Chondrocyte (in vitro differentiated cells): ENCODE measurements around the gene GLOD5. TPM values are rescaled to one million over a fixed set of nuclear protein-coding genes. Genes with fewer than 3 reads are reported as not detected.
"Not testable (repeated sequence)": the region's sequence is repeated elsewhere in the genome, so short reads cannot be mapped to it uniquely, and the experiment has no call there.

Experiments
- DNase-seq: peaks from one replicate; pipeline ENCODE4 v3.0.0; 2021; ENCODE audit warnings: mixed read lengths, low spot score
- H3K27ac Mint-ChIP-seq: one replicate; pipeline ENCODE4 v1.8.0; 2021; ENCODE audit warnings: mild to moderate bottlenecking, moderate library complexity, mixed read lengths; ENCODE audit not compliant: unreplicated experiment
- H3K27me3 Mint-ChIP-seq: 2 replicates; pipeline ENCODE4 v1.8.0; 2021; ENCODE audit warnings: low read depth, mixed read lengths
- H3K36me3 Mint-ChIP-seq: 2 replicates; pipeline ENCODE4 v1.8.0; 2021; ENCODE audit warnings: low read depth, mixed read lengths
- H3K4me1 Mint-ChIP-seq: 2 replicates; pipeline ENCODE4 v1.8.0; 2021; ENCODE audit warnings: low read depth, mild to moderate bottlenecking, mixed read lengths
- H3K4me3 Mint-ChIP-seq: one replicate; pipeline ENCODE4 v1.8.0; 2021; ENCODE audit warnings: mild to moderate bottlenecking, moderate library complexity, mixed read lengths; ENCODE audit not compliant: unreplicated experiment
- H3K9me3 Mint-ChIP-seq: 2 replicates; pipeline ENCODE4 v1.8.0; 2021; ENCODE audit warnings: low read depth, mixed read lengths
- total RNA-seq: library from RNA; stranded (reverse); gene quantifications from 3 replicates; pipeline ENCODE4 v1.2.1, GENCODE V29; 2021
- TF ChIP-seq, protein P1 (sequence below): fragments of 200-600 bp; sonication (generic); IDR thresholded peaks from 2 replicates; pipeline ENCODE4 v1.5.0; 2021; ENCODE audit warnings: antibody characterized with exemption, mild to moderate bottlenecking, moderate library complexity

GLOD5 gene
- total RNA-seq, 1 donor from 2014 or later = not detected

DNA sequence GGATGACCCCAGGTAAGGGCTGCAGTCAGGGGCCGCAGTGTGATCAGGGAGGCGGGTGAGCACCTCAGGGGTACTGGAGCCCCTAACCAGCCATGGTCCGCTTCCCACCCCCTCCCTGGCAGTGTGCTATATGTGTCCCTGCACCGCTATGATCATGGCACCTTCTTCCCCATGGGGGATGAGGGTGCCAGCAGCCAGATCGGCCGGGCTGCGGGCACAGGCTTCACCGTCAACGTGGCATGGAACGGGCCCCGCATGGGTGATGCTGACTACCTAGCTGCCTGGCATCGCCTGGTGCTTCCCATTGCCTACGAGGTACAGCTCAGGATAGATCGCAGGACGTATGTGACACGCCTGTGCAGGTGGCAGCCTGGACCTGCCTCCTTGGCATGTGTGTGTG, 56.6 kb downstream of the GLOD5 start:
- no peak overlapping the region for H3K4me3 Mint-ChIP-seq
- peaks cover 7% of the 10 kb centered on the region for H3K9me3 Mint-ChIP-seq
- H3K27me3 Mint-ChIP-seq = no peaks in the 10 kb centered on the region
- TF ChIP-seq, protein P1, sequence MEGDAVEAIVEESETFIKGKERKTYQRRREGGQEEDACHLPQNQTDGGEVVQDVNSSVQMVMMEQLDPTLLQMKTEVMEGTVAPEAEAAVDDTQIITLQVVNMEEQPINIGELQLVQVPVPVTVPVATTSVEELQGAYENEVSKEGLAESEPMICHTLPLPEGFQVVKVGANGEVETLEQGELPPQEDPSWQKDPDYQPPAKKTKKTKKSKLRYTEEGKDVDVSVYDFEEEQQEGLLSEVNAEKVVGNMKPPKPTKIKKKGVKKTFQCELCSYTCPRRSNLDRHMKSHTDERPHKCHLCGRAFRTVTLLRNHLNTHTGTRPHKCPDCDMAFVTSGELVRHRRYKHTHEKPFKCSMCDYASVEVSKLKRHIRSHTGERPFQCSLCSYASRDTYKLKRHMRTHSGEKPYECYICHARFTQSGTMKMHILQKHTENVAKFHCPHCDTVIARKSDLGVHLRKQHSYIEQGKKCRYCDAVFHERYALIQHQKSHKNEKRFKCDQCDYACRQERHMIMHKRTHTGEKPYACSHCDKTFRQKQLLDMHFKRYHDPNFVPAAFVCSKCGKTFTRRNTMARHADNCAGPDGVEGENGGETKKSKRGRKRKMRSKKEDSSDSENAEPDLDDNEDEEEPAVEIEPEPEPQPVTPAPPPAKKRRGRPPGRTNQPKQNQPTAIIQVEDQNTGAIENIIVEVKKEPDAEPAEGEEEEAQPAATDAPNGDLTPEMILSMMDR = no peak
- H3K4me1 Mint-ChIP-seq = no peaks in the 10 kb centered on the region
- H3K36me3 Mint-ChIP-seq = peaks cover 7% of the 10 kb centered on the region
- DNase-seq = no peak
- H3K27ac Mint-ChIP-seq = no peak overlapping the region

DNA sequence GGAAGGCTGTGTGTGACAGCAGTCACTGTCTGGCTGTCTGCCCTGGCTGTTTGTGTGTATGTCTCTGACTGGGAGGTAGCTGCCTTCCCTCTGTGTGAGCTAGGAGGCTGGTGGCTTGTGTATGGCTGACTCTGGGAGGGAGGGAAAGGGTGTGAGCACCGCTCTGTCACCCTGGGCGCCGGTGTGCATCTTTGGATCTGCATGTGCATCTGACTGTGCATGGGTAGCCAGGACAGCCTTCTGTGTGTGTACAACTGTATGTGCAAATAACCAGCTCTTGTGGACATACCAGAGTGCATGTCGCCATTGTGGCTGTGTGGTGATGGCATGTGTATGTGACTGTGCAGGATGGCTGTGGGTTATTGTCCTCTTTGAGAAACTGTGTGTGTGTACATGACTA, 57.3 kb downstream of the GLOD5 start:
- no peak overlapping the region for H3K27ac Mint-ChIP-seq
- peaks cover 11% of the 10 kb centered on the region for H3K36me3 Mint-ChIP-seq
- no peak overlapping the region for H3K4me3 Mint-ChIP-seq
- no peak for DNase-seq
- no peaks in the 10 kb centered on the region for H3K27me3 Mint-ChIP-seq
- peaks cover 4% of the 10 kb centered on the region for H3K9me3 Mint-ChIP-seq
- H3K4me1 Mint-ChIP-seq = no peaks in the 10 kb centered on the region
- TF ChIP-seq, protein P1 = no peak

DNA sequence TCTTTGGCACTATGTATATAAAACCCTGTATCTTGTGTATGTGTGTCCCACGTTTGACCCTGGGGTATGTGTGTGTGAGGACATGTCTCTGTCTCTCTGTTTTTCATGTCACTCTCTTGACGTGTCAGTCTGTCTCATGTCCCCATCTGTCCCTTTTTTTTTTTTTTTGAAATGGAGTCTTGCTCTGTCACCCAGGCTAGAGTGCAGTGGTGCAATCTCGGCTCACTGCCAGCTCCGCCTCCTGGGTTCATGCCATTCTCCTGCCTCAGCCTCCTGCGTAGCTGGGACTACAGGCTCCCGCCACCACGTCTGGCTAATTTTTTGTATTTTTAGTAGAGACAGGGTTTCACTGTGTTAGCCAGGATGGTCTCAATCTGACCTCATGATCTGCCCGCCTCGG, 57.8 kb downstream of the GLOD5 start:
- not testable (repeated sequence) for H3K27me3 Mint-ChIP-seq, H3K27ac Mint-ChIP-seq, DNase-seq, H3K36me3 Mint-ChIP-seq, H3K4me3 Mint-ChIP-seq, H3K9me3 Mint-ChIP-seq, H3K4me1 Mint-ChIP-seq

DNA sequence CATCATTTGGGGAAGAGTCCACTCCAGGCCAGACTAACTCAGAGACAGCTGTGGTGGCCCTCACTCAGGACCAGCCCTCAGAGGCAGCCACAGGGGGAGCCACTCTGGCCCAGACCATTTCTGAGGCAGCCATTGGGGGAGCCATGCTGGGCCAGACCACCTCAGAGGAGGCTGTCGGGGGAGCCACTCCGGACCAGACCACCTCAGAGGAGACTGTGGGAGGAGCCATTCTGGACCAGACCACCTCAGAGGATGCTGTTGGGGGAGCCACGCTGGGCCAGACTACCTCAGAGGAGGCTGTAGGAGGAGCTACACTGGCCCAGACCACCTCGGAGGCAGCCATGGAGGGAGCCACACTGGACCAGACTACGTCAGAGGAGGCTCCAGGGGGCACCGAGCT, 61.5 kb downstream of the GLOD5 start:
- peaks cover 22% of the 10 kb centered on the region for H3K36me3 Mint-ChIP-seq
- no peaks in the 10 kb centered on the region for H3K4me1 Mint-ChIP-seq
- H3K27ac Mint-ChIP-seq = no peak overlapping the region
- DNase-seq = no peak
- peaks cover 11% of the 10 kb centered on the region for H3K9me3 Mint-ChIP-seq
- no peak overlapping the region for H3K4me3 Mint-ChIP-seq
- TF ChIP-seq, protein P1 = no peak
- no peaks in the 10 kb centered on the region for H3K27me3 Mint-ChIP-seq

Other genes with a start within 250 kb of the GLOD5 start
- gene EBP, start 239.9 kb upstream of the GLOD5 start, total RNA-seq = 35.2 to 44.4 TPM (median 39.1 TPM) in 3 replicates
- gene TBC1D25, start 222.0 kb upstream of the GLOD5 start, total RNA-seq = 15.7 to 18.9 TPM (median 18.8 TPM) in 3 replicates
- 224 to 303 TPM (median 283 TPM) in 3 replicates for gene RBM3, start 187.3 kb upstream of the GLOD5 start, total RNA-seq
- 87.7 to 92.9 TPM (median 92.3 TPM) in 3 replicates for gene WDR13, start 164.3 kb upstream of the GLOD5 start, total RNA-seq
- gene WAS, start 77.9 kb upstream of the GLOD5 start, total RNA-seq = 0.24 to 1.3 TPM (median 0.37 TPM) in 3 replicates
- 3.0 to 4.7 TPM (median 3.6 TPM) in 3 replicates for gene SUV39H1, start 65.0 kb upstream of the GLOD5 start, total RNA-seq
- not detected in 3 replicates for gene GATA1, start 24.8 kb downstream of the GLOD5 start, total RNA-seq
- 87.3 to 117 TPM (median 94.8 TPM) in 3 replicates for gene HDAC6, start 40.3 kb downstream of the GLOD5 start, total RNA-seq
- 0.22 TPM in 1 of 3 replicates, not detected in the others for gene ERAS, start 64.8 kb downstream of the GLOD5 start, total RNA-seq
- 58.7 to 74.2 TPM (median 69.2 TPM) in 3 replicates for gene PCSK1N, start 73.9 kb downstream of the GLOD5 start, total RNA-seq
- gene TIMM17B, start 136.0 kb downstream of the GLOD5 start, total RNA-seq = 37.7 to 41.6 TPM (median 38.0 TPM) in 3 replicates
- gene PQBP1, start 136.2 kb downstream of the GLOD5 start, total RNA-seq = 58.4 to 61.7 TPM (median 61.7 TPM) in 3 replicates
- 32.3 to 39.2 TPM (median 38.9 TPM) in 3 replicates for gene SLC35A2, start 149.9 kb downstream of the GLOD5 start, total RNA-seq
- gene PIM2, start 157.3 kb downstream of the GLOD5 start, total RNA-seq = 4.3 to 5.1 TPM (median 4.6 TPM) in 3 replicates
- 47.4 to 49.0 TPM (median 47.5 TPM) in 3 replicates for gene OTUD5, start 195.9 kb downstream of the GLOD5 start, total RNA-seq
- 1.4 to 1.7 TPM (median 1.6 TPM) in 3 replicates for gene KCND1, start 210.1 kb downstream of the GLOD5 start, total RNA-seq
- 28.8 to 37.5 TPM (median 32.7 TPM) in 3 replicates for gene GRIPAP1, start 240.5 kb downstream of the GLOD5 start, total RNA-seq